Testis (tissue), 2 donors: ENCODE results near the gene FAM193B.

Experiments used
- POLR2A ChIP-seq: fragments of 450-650 bp; IDR thresholded peaks from one replicate; pipeline ENCODE4 v1.6.1; 2017; ENCODE audit warnings: antibody characterized with exemption, mild to moderate bottlenecking, moderate library complexity
- TF ChIP-seq, protein P1 (sequence below), 3 experiments: fragments of 450-650 bp in 2 of 3; fragments of 200-600 bp in 1 of 3; sonication (generic) in 1 of 3; IDR thresholded peaks; one replicate each; pipeline ENCODE4 v1.5.1; 2016 to 2019; ENCODE audit warnings: antibody characterized with exemption in 3 of 3, mild to moderate bottlenecking in 2 of 3, moderate library complexity in 1 of 3

GRCh38 chr5:177487144-177487543 lies 67.2 kb downstream of the FAM193B start:
- TF ChIP-seq, protein P1, sequence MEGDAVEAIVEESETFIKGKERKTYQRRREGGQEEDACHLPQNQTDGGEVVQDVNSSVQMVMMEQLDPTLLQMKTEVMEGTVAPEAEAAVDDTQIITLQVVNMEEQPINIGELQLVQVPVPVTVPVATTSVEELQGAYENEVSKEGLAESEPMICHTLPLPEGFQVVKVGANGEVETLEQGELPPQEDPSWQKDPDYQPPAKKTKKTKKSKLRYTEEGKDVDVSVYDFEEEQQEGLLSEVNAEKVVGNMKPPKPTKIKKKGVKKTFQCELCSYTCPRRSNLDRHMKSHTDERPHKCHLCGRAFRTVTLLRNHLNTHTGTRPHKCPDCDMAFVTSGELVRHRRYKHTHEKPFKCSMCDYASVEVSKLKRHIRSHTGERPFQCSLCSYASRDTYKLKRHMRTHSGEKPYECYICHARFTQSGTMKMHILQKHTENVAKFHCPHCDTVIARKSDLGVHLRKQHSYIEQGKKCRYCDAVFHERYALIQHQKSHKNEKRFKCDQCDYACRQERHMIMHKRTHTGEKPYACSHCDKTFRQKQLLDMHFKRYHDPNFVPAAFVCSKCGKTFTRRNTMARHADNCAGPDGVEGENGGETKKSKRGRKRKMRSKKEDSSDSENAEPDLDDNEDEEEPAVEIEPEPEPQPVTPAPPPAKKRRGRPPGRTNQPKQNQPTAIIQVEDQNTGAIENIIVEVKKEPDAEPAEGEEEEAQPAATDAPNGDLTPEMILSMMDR (IDR thresholded peaks at IDR 0.05): no peak
- no peak for TF ChIP-seq POLR2A
